ENCODE measurements around the gene SLC12A5.
A peak's percentile ranks its signal among the peaks of the same experiment; 100 is the strongest.

Gene SLC12A5

GRCh38 chr20:46009816-46010215 lies 19.2 kb upstream of the SLC12A5 start:
- Histone ChIP-seq H3K36me3 (ENCODE audit: control insufficient read depth, insufficient read depth, low read length) (no peaks in the 10 kb centered on the region), H3K9ac (ENCODE audit: low read depth, low read length) (no peak overlapping the region), H3K9me3 (ENCODE audit: control insufficient read depth, insufficient read depth, low read length) (no peaks in the 10 kb centered on the region), H3K27me3 (ENCODE audit: control insufficient read depth, insufficient read depth, low read length) (peaks cover 10% of the 10 kb centered on the region), H3K4me3 (ENCODE audit: low read depth, low read length) (no peak overlapping the region), H3K4me1 (ENCODE audit: control insufficient read depth, insufficient read depth, low read length) (peaks cover 21% of the 10 kb centered on the region)

- Histone ChIP-seq H3K36me3 (ENCODE audit: control insufficient read depth, insufficient read depth, low read length) (no peaks in the 10 kb centered on the region), H3K27me3 (ENCODE audit: control insufficient read depth, insufficient read depth, low read length) (peaks cover 14% of the 10 kb centered on the region), H3K4me1 (ENCODE audit: control insufficient read depth, insufficient read depth, low read length) (peaks cover 12% of the 10 kb centered on the region), H3K9me3 (ENCODE audit: control insufficient read depth, insufficient read depth, low read length) (no peaks in the 10 kb centered on the region), H3K4me3 (ENCODE audit: low read depth, low read length) (peak overlapping the region; percentile 30), H3K9ac (ENCODE audit: low read depth, low read length) (no peak overlapping the region)
These were observed 18.3 kb upstream of the SLC12A5 start for GRCh38 chr20:46010491-46011391.

- H3K4me1 ChIP-seq (ENCODE audit: control insufficient read depth, insufficient read depth, low read length): peaks cover 12% of the 10 kb centered on the region
- peak overlapping the region; percentile 30 for H3K4me3 ChIP-seq (ENCODE audit: low read depth, low read length)
- peaks cover 14% of the 10 kb centered on the region for H3K27me3 ChIP-seq (ENCODE audit: control insufficient read depth, insufficient read depth, low read length)
- no peak overlapping the region for H3K9ac ChIP-seq (ENCODE audit: low read depth, low read length)
- peaks cover 3% of the 10 kb centered on the region for H3K36me3 ChIP-seq (ENCODE audit: control insufficient read depth, insufficient read depth, low read length)
- no peaks in the 10 kb centered on the region for H3K9me3 ChIP-seq (ENCODE audit: control insufficient read depth, insufficient read depth, low read length)
These were observed 17.2 kb upstream of the SLC12A5 start for GRCh38 chr20:46011631-46012482.

GRCh38 chr20:46012921-46013320 lies 16.1 kb upstream of the SLC12A5 start:
- peaks cover 14% of the 10 kb centered on the region for H3K27me3 ChIP-seq (ENCODE audit: control insufficient read depth, insufficient read depth, low read length)

GRCh38 chr20:46013322-46013828 lies 15.6 kb upstream of the SLC12A5 start:
- Histone ChIP-seq H3K36me3 (ENCODE audit: control insufficient read depth, insufficient read depth, low read length) (peaks cover 3% of the 10 kb centered on the region), H3K4me3 (ENCODE audit: low read depth, low read length) (peak overlapping the region; percentile 69), H3K9me3 (ENCODE audit: control insufficient read depth, insufficient read depth, low read length) (no peaks in the 10 kb centered on the region), H3K9ac (ENCODE audit: low read depth, low read length) (no peak overlapping the region), H3K4me1 (ENCODE audit: control insufficient read depth, insufficient read depth, low read length) (peaks cover 8% of the 10 kb centered on the region), H3K27me3 (ENCODE audit: control insufficient read depth, insufficient read depth, low read length) (peaks cover 14% of the 10 kb centered on the region)

More at GRCh38 chr20:46012921-46013320, 16.1 kb upstream of the SLC12A5 start:
- Histone ChIP-seq H3K4me3 (ENCODE audit: low read depth, low read length) (no peak overlapping the region), H3K4me1 (ENCODE audit: control insufficient read depth, insufficient read depth, low read length) (peaks cover 12% of the 10 kb centered on the region), H3K9ac (ENCODE audit: low read depth, low read length) (no peak overlapping the region), H3K9me3 (ENCODE audit: control insufficient read depth, insufficient read depth, low read length) (no peaks in the 10 kb centered on the region), H3K36me3 (ENCODE audit: control insufficient read depth, insufficient read depth, low read length) (peaks cover 3% of the 10 kb centered on the region)

- H3K27me3 ChIP-seq (ENCODE audit: control insufficient read depth, insufficient read depth, low read length): peaks cover 14% of the 10 kb centered on the region
- peaks cover 3% of the 10 kb centered on the region for H3K36me3 ChIP-seq (ENCODE audit: control insufficient read depth, insufficient read depth, low read length)
- peak overlapping the region; percentile 65 for H3K9ac ChIP-seq (ENCODE audit: low read depth, low read length)
- H3K4me1 ChIP-seq (ENCODE audit: control insufficient read depth, insufficient read depth, low read length): peaks cover 5% of the 10 kb centered on the region
- H3K9me3 ChIP-seq (ENCODE audit: control insufficient read depth, insufficient read depth, low read length): no peaks in the 10 kb centered on the region
- H3K4me3 ChIP-seq (ENCODE audit: low read depth, low read length): peak overlapping the region; percentile 69
These were observed 15.0 kb upstream of the SLC12A5 start for GRCh38 chr20:46013829-46014516.

- H3K4me1 ChIP-seq (ENCODE audit: control insufficient read depth, insufficient read depth, low read length): peaks cover 5% of the 10 kb centered on the region
- no peaks in the 10 kb centered on the region for H3K9me3 ChIP-seq (ENCODE audit: control insufficient read depth, insufficient read depth, low read length)
- no peak overlapping the region for H3K9ac ChIP-seq (ENCODE audit: low read depth, low read length)
- H3K4me3 ChIP-seq (ENCODE audit: low read depth, low read length): peak overlapping the region; percentile 38
- H3K27me3 ChIP-seq (ENCODE audit: control insufficient read depth, insufficient read depth, low read length): peaks cover 14% of the 10 kb centered on the region
- H3K36me3 ChIP-seq (ENCODE audit: control insufficient read depth, insufficient read depth, low read length): peaks cover 3% of the 10 kb centered on the region
These were observed 14.3 kb upstream of the SLC12A5 start for GRCh38 chr20:46014517-46015396.

- Histone ChIP-seq H3K27me3 (ENCODE audit: control insufficient read depth, insufficient read depth, low read length) (peaks cover 22% of the 10 kb centered on the region), H3K9ac (ENCODE audit: low read depth, low read length) (no peak overlapping the region), H3K4me3 (ENCODE audit: low read depth, low read length) (no peak overlapping the region), H3K9me3 (ENCODE audit: control insufficient read depth, insufficient read depth, low read length) (no peaks in the 10 kb centered on the region), H3K36me3 (ENCODE audit: control insufficient read depth, insufficient read depth, low read length) (peaks cover 3% of the 10 kb centered on the region), H3K4me1 (ENCODE audit: control insufficient read depth, insufficient read depth, low read length) (peaks cover 8% of the 10 kb centered on the region)
These were observed 11.7 kb upstream of the SLC12A5 start for GRCh38 chr20:46017272-46017671.

GRCh38 chr20:46018112-46018511 lies 10.9 kb upstream of the SLC12A5 start:
- Histone ChIP-seq H3K27me3 (ENCODE audit: control insufficient read depth, insufficient read depth, low read length) (peaks cover 19% of the 10 kb centered on the region), H3K9ac (ENCODE audit: low read depth, low read length) (no peak overlapping the region), H3K36me3 (ENCODE audit: control insufficient read depth, insufficient read depth, low read length) (peaks cover 3% of the 10 kb centered on the region), H3K4me3 (ENCODE audit: low read depth, low read length) (no peak overlapping the region), H3K4me1 (ENCODE audit: control insufficient read depth, insufficient read depth, low read length) (peaks cover 8% of the 10 kb centered on the region), H3K9me3 (ENCODE audit: control insufficient read depth, insufficient read depth, low read length) (no peaks in the 10 kb centered on the region)

GRCh38 chr20:46018611-46019010 lies 10.4 kb upstream of the SLC12A5 start:
- Histone ChIP-seq H3K9me3 (ENCODE audit: control insufficient read depth, insufficient read depth, low read length) (no peaks in the 10 kb centered on the region), H3K4me3 (ENCODE audit: low read depth, low read length) (no peak overlapping the region), H3K27me3 (ENCODE audit: control insufficient read depth, insufficient read depth, low read length) (peaks cover 24% of the 10 kb centered on the region), H3K9ac (ENCODE audit: low read depth, low read length) (no peak overlapping the region), H3K4me1 (ENCODE audit: control insufficient read depth, insufficient read depth, low read length) (peaks cover 8% of the 10 kb centered on the region), H3K36me3 (ENCODE audit: control insufficient read depth, insufficient read depth, low read length) (peaks cover 3% of the 10 kb centered on the region)

Measured in iPS-15b (cell line).